ENCODE data around the gene ITPKB.

ITPKB gene

GRCh38 chr1:226698659-226699058 is 40.4 kb downstream of the ITPKB start:
- Histone ChIP-seq H4K5ac (ENCODE audit: low read length) (no peak overlapping the region), H3K4me1 (ENCODE audit: control insufficient read depth, low read depth, low read length) (peaks cover 2% of the 10 kb centered on the region), H2AK5ac (ENCODE audit: low read length) (no peak overlapping the region), H3K4me3 (ENCODE audit: low read length) (no peak overlapping the region), H3K36me3 (ENCODE audit: control insufficient read depth, insufficient read depth, low read length) (no peaks in the 10 kb centered on the region), H3K56ac (ENCODE audit: low read length) (no peak overlapping the region), H3K27ac (ENCODE audit: low read depth, low read length) (no peak overlapping the region), H3K9ac (ENCODE audit: low read length) (no peak overlapping the region), H2BK5ac (ENCODE audit: low read length) (no peak overlapping the region), H3K79me2 (ENCODE audit: control insufficient read depth, insufficient read depth, low read length) (no peaks in the 10 kb centered on the region), H3K27me3 (ENCODE audit: insufficient read depth, low read length, poor library complexity) (no peaks in the 10 kb centered on the region), H3K18ac (ENCODE audit: low read length) (no peak overlapping the region), H4K8ac (ENCODE audit: low read depth, low read length) (no peak overlapping the region), H3K4me2 (ENCODE audit: low read length) (no peak overlapping the region), H3K23ac (ENCODE audit: low read length) (no peak overlapping the region), H3K4ac (ENCODE audit: low read depth, low read length) (no peak overlapping the region), H2BK15ac (replicated peaks; ENCODE audit: low read depth) (no peak overlapping the region), H3K79me1 (ENCODE audit: low read length) (no peaks in the 10 kb centered on the region), H2BK120ac (ENCODE audit: low read depth, low read length) (no peak overlapping the region)
- no peak for DNase-seq

DNA sequence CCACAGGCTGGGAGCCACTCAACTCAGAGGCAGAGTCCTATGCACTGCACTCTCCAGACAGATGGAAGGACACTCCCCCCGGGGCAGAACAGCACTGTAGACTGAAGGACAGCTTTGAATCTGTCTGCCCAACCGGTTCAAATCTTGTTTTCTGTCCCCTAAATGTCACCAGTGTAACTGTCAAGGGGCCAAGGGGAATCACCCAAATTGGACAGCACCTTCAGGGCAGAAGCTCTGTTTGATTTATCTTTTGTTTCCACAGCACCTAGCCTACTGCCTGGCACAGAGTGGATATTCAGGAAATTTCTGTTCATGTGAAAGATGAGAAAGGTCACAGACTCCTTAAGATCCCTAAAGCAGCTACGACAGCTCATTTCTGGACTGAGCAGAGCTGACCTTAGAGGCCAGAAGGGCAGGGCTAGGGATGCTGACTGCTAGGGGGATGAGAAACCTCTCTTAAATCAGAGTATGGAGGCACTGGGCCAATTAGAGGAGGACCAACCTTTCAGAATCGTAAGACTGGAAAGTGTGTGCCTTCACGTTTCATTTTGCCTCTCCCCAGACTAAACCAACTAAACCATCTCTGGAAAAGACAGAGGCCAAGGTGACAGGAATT is 41.0 kb downstream of the ITPKB start:
- no peaks in the 10 kb centered on the region for H3K79me2 ChIP-seq (ENCODE audit: control insufficient read depth, insufficient read depth, low read length)
- H3K9ac ChIP-seq (ENCODE audit: low read length), result no peak overlapping the region
- H3K56ac ChIP-seq (ENCODE audit: low read length), result no peak overlapping the region
- no peak overlapping the region for H2BK15ac ChIP-seq (replicated peaks; ENCODE audit: low read depth)
- no peak overlapping the region for H3K4ac ChIP-seq (ENCODE audit: low read depth, low read length)
- H3K4me1 ChIP-seq (ENCODE audit: control insufficient read depth, low read depth, low read length), result peaks cover 2% of the 10 kb centered on the region
- H4K5ac ChIP-seq (ENCODE audit: low read length), result no peak overlapping the region
- WGBS (ENCODE audit: extremely low coverage, insufficient coverage, low lambda C conversion rate), result no CpG with 5 or more reads among the region's 5 CpGs
- DNase-seq, result no peak
- H2AK5ac ChIP-seq (ENCODE audit: low read length), result no peak overlapping the region
- H3K79me1 ChIP-seq (ENCODE audit: low read length), result no peaks in the 10 kb centered on the region
- H2BK120ac ChIP-seq (ENCODE audit: low read depth, low read length), result no peak overlapping the region
- H3K27ac ChIP-seq (ENCODE audit: low read depth, low read length), result no peak overlapping the region
- H3K4me2 ChIP-seq (ENCODE audit: low read length), result no peak overlapping the region
- no peak overlapping the region for H2BK5ac ChIP-seq (ENCODE audit: low read length)
- H4K8ac ChIP-seq (ENCODE audit: low read depth, low read length), result no peak overlapping the region
- no peaks in the 10 kb centered on the region for H3K36me3 ChIP-seq (ENCODE audit: control insufficient read depth, insufficient read depth, low read length)
- no peak overlapping the region for H3K4me3 ChIP-seq (ENCODE audit: low read length)
- no peaks in the 10 kb centered on the region for H3K27me3 ChIP-seq (ENCODE audit: insufficient read depth, low read length, poor library complexity)
- H3K18ac ChIP-seq (ENCODE audit: low read length), result no peak overlapping the region
- H3K23ac ChIP-seq (ENCODE audit: low read length), result no peak overlapping the region

DNA sequence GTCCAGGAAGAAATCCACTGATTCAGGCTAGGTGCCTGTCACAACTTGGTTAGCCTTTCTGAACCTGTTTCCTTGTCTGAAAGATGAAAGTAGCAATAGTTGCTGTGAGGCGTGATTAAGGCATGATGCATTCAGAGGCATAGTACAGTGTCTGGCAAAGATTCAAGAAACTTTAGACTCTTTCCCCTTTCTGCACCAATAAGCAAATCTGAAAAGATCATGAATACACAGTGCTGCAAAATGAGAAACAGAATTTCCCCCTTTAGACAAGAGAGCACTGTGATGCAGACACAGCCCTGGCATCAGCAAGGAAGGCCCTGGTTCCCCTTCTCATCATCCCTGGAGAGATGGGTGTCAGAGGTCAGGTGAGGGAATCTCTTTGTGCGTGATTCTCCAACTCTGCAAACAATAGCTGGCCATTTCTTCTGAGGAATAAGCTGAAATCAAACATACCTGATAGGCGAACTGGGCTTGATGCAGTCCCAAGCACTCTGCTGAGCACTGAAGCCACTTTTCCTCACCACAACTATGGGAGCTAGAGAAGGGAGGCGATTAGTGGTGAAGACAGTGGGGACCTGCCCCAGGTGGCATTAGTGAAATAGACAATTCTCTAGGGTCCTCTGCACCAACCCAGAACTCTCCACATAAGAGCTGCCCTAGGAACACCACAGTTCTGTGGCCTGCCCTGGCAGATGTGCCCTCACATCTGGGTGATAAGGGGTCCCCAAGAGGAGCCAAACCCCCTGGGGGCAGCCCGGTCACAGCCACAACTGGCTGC is 41.7 kb downstream of the ITPKB start:
- Histone ChIP-seq H3K23ac (ENCODE audit: low read length) (no peak overlapping the region), H3K4me2 (ENCODE audit: low read length) (no peak overlapping the region), H3K79me1 (ENCODE audit: low read length) (no peaks in the 10 kb centered on the region), H3K27ac (ENCODE audit: low read depth, low read length) (no peak overlapping the region), H3K4ac (ENCODE audit: low read depth, low read length) (no peak overlapping the region), H3K4me1 (ENCODE audit: control insufficient read depth, low read depth, low read length) (no peaks in the 10 kb centered on the region), H3K79me2 (ENCODE audit: control insufficient read depth, insufficient read depth, low read length) (no peaks in the 10 kb centered on the region), H2BK120ac (ENCODE audit: low read depth, low read length) (no peak overlapping the region), H3K36me3 (ENCODE audit: control insufficient read depth, insufficient read depth, low read length) (no peaks in the 10 kb centered on the region), H3K27me3 (ENCODE audit: insufficient read depth, low read length, poor library complexity) (no peaks in the 10 kb centered on the region), H2BK15ac (replicated peaks; ENCODE audit: low read depth) (no peak overlapping the region), H3K56ac (ENCODE audit: low read length) (no peak overlapping the region), H3K4me3 (ENCODE audit: low read length) (no peak overlapping the region), H2BK5ac (ENCODE audit: low read length) (no peak overlapping the region), H2AK5ac (ENCODE audit: low read length) (no peak overlapping the region), H3K18ac (ENCODE audit: low read length) (no peak overlapping the region), H4K5ac (ENCODE audit: low read length) (no peak overlapping the region), H4K8ac (ENCODE audit: low read depth, low read length) (no peak overlapping the region), H3K9ac (ENCODE audit: low read length) (no peak overlapping the region)
- no peak for DNase-seq
- no CpG with 5 or more reads among the region's 5 CpGs for WGBS (ENCODE audit: extremely low coverage, insufficient coverage, low lambda C conversion rate)

DNA sequence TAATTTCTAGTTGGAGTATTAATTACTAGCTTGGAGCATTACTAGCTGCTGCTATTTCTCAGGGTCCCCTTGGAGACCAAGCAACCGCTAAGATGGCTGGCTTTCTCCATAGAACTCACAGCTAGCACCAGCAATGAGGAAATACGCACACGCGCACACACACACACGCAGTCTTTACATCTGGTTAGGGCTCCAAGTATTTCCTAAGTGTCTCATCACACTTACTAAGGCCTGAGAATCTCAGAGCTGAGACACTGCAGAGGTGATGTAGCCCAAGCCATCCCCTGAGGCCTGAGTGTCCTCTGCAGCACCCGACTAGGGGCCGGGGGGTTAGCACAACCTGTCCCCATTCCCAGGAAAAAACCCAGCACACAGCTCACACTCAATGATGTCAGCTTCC is 42.5 kb downstream of the ITPKB start:
- H4K5ac ChIP-seq (ENCODE audit: low read length), result no peak overlapping the region
- no peaks in the 10 kb centered on the region for H3K36me3 ChIP-seq (ENCODE audit: control insufficient read depth, insufficient read depth, low read length)
- no peak overlapping the region for H4K8ac ChIP-seq (ENCODE audit: low read depth, low read length)
- H3K27ac ChIP-seq (ENCODE audit: low read depth, low read length), result no peak overlapping the region
- no peak overlapping the region for H2AK5ac ChIP-seq (ENCODE audit: low read length)
- no peak overlapping the region for H3K4me2 ChIP-seq (ENCODE audit: low read length)
- H3K27me3 ChIP-seq (ENCODE audit: insufficient read depth, low read length, poor library complexity), result no peaks in the 10 kb centered on the region
- H3K79me2 ChIP-seq (ENCODE audit: control insufficient read depth, insufficient read depth, low read length), result no peaks in the 10 kb centered on the region
- no peak overlapping the region for H3K18ac ChIP-seq (ENCODE audit: low read length)
- no peak for DNase-seq
- H3K56ac ChIP-seq (ENCODE audit: low read length), result no peak overlapping the region
- WGBS (ENCODE audit: extremely low coverage, insufficient coverage, low lambda C conversion rate), result no CpG with 5 or more reads among the region's 7 CpGs
- H3K9ac ChIP-seq (ENCODE audit: low read length), result no peak overlapping the region
- H3K4me3 ChIP-seq (ENCODE audit: low read length), result no peak overlapping the region
- no peak overlapping the region for H2BK120ac ChIP-seq (ENCODE audit: low read depth, low read length)
- H3K23ac ChIP-seq (ENCODE audit: low read length), result no peak overlapping the region
- no peak overlapping the region for H3K4ac ChIP-seq (ENCODE audit: low read depth, low read length)
- H2BK15ac ChIP-seq (replicated peaks; ENCODE audit: low read depth), result no peak overlapping the region
- no peaks in the 10 kb centered on the region for H3K79me1 ChIP-seq (ENCODE audit: low read length)
- no peaks in the 10 kb centered on the region for H3K4me1 ChIP-seq (ENCODE audit: control insufficient read depth, low read depth, low read length)
- H2BK5ac ChIP-seq (ENCODE audit: low read length), result no peak overlapping the region

DNA sequence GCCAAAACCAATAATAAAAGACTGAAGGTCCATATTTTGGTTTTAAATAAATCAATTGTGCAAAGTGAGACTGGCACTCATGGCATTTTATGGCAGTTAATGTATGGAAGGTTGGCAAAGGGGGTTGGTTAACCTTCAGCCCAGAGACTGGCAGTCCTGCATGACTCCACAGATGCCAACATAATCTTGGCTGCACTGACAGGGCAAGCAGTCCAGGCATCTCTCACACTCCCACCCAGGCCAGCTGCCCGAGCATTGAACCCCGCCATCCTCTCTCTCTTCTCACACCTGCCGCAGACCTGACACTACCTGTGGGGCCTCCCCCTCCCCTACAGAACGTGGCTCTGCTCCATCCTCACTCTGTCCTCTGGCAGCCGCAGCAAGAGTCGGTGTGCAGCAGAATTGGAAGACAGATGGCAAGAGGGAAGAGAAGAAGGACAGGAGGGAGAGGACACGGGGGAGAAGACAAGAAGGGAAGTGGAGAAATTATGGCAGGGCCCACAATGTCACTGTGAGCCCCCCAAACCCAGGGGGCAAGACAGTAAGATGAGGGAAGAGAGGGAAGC is 43.7 kb downstream of the ITPKB start:
- no peak overlapping the region for H2AK5ac ChIP-seq (ENCODE audit: low read length)
- H3K4me3 ChIP-seq (ENCODE audit: low read length), result no peak overlapping the region
- no peak for DNase-seq
- H3K4ac ChIP-seq (ENCODE audit: low read depth, low read length), result no peak overlapping the region
- no peak overlapping the region for H3K56ac ChIP-seq (ENCODE audit: low read length)
- no peak overlapping the region for H4K8ac ChIP-seq (ENCODE audit: low read depth, low read length)
- no peak overlapping the region for H2BK15ac ChIP-seq (replicated peaks; ENCODE audit: low read depth)
- H3K27me3 ChIP-seq (ENCODE audit: insufficient read depth, low read length, poor library complexity), result no peaks in the 10 kb centered on the region
- no peak overlapping the region for H3K27ac ChIP-seq (ENCODE audit: low read depth, low read length)
- H3K4me2 ChIP-seq (ENCODE audit: low read length), result no peak overlapping the region
- WGBS (ENCODE audit: extremely low coverage, insufficient coverage, low lambda C conversion rate), result no CpG with 5 or more reads among the region's 7 CpGs
- no peak overlapping the region for H3K9ac ChIP-seq (ENCODE audit: low read length)
- H3K79me1 ChIP-seq (ENCODE audit: low read length), result no peaks in the 10 kb centered on the region
- no peak overlapping the region for H2BK5ac ChIP-seq (ENCODE audit: low read length)
- H2BK120ac ChIP-seq (ENCODE audit: low read depth, low read length), result no peak overlapping the region
- H4K5ac ChIP-seq (ENCODE audit: low read length), result no peak overlapping the region
- H3K18ac ChIP-seq (ENCODE audit: low read length), result no peak overlapping the region
- no peaks in the 10 kb centered on the region for H3K79me2 ChIP-seq (ENCODE audit: control insufficient read depth, insufficient read depth, low read length)
- no peaks in the 10 kb centered on the region for H3K36me3 ChIP-seq (ENCODE audit: control insufficient read depth, insufficient read depth, low read length)
- H3K23ac ChIP-seq (ENCODE audit: low read length), result no peak overlapping the region
- H3K4me1 ChIP-seq (ENCODE audit: control insufficient read depth, low read depth, low read length), result no peaks in the 10 kb centered on the region

Data from mesendoderm (in vitro differentiated cells).